ENCODE data around the gene RASGEF1B.

DNA sequence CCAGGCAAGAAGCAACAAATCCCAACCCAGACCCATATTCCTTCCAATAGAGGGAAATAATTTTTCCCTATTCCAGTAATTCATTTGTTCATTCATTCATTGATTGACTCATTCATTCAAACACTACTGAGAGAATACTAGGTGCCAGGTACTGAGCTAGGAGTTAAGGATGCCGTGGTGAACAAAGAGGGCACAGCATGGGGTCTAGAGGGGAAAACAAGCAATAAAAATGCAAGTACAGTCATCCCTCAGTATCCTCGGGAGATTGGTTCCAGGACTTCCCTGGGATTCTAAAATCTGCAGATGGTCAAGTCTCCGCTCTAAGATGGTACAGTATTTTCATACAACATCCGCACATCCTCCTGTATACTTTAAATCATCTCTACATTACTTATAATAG is 18.7 kb downstream of the RASGEF1B start:
- TF ChIP-seq, protein P1, sequence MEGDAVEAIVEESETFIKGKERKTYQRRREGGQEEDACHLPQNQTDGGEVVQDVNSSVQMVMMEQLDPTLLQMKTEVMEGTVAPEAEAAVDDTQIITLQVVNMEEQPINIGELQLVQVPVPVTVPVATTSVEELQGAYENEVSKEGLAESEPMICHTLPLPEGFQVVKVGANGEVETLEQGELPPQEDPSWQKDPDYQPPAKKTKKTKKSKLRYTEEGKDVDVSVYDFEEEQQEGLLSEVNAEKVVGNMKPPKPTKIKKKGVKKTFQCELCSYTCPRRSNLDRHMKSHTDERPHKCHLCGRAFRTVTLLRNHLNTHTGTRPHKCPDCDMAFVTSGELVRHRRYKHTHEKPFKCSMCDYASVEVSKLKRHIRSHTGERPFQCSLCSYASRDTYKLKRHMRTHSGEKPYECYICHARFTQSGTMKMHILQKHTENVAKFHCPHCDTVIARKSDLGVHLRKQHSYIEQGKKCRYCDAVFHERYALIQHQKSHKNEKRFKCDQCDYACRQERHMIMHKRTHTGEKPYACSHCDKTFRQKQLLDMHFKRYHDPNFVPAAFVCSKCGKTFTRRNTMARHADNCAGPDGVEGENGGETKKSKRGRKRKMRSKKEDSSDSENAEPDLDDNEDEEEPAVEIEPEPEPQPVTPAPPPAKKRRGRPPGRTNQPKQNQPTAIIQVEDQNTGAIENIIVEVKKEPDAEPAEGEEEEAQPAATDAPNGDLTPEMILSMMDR (IDR thresholded peaks at IDR 0.05) = no peak
- no peak for TF ChIP-seq POLR2A (IDR thresholded peaks at IDR 0.05)

Data from esophagus squamous epithelium (tissue), 4 donors.